ENCODE measurements around the gene TNFRSF14. TPM values are rescaled to one million over a fixed set of nuclear protein-coding genes. Genes with fewer than 3 reads are reported as not detected.

The TNFRSF14 gene
- total and polyA plus RNA-seq, 2 of the 13 experiments (the other 11 are each of a cell fraction or from before 2014, with no cell fraction given), result 11.9 to 49.9 TPM

DNA sequence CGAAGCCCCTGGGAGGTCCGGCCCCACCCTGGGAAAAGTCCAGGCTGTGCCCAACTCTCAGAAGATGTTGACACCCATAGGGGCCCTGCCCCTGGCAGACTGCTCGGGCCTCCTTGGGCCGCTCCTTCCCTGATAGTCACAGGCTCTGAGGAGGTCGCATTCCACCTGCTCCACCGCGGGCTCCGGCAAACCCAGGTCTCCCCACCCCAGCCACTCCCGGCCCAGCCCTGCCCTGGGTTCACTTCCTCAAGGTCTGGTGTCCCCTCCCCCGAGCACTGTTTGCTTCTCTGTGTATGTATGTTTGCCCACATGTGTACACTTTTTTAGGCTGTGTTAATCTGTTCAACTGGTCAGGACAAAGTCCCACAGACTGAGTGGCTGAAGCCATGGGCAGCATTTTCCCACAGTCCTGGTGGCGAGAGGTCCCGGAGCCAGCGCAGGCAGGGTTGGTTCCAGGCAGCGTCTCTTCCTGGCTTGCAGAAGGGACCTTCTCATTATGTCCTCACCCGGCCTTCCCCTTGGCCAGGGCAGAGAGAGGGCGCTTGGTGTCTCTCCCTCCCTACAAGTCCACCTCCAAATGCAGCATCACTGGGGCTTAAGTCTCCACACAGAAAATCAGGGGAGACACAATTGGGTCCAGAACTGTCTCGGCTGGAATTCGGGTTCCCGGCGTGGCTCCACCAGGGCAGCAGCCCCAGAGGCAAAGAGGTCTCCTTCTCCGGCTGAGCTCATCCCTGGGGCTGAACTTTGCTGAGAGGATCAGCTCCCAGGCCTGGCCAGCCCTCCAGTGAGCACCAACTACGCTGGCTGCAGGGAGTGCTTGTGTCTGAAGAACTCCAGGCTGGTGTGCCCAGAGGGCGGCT, 19.9 kb downstream of the TNFRSF14 start (continued):
- TF ChIP-seq, protein P1, sequence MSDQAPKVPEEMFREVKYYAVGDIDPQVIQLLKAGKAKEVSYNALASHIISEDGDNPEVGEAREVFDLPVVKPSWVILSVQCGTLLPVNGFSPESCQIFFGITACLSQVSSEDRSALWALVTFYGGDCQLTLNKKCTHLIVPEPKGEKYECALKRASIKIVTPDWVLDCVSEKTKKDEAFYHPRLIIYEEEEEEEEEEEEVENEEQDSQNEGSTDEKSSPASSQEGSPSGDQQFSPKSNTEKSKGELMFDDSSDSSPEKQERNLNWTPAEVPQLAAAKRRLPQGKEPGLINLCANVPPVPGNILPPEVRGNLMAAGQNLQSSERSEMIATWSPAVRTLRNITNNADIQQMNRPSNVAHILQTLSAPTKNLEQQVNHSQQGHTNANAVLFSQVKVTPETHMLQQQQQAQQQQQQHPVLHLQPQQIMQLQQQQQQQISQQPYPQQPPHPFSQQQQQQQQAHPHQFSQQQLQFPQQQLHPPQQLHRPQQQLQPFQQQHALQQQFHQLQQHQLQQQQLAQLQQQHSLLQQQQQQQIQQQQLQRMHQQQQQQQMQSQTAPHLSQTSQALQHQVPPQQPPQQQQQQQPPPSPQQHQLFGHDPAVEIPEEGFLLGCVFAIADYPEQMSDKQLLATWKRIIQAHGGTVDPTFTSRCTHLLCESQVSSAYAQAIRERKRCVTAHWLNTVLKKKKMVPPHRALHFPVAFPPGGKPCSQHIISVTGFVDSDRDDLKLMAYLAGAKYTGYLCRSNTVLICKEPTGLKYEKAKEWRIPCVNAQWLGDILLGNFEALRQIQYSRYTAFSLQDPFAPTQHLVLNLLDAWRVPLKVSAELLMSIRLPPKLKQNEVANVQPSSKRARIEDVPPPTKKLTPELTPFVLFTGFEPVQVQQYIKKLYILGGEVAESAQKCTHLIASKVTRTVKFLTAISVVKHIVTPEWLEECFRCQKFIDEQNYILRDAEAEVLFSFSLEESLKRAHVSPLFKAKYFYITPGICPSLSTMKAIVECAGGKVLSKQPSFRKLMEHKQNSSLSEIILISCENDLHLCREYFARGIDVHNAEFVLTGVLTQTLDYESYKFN (CRISPR knock-in tag; conservative IDR thresholded peaks at IDR 0.05), result peak; percentile 91
- TF ChIP-seq MAFF (IDR thresholded peaks at IDR 0.05; ENCODE audit: low read depth, low read length) (no peak), ZNF605 (CRISPR knock-in tag; IDR thresholded peaks at IDR 0.05) (peak; percentile 57; the same call in 1 of the 2 replicates), HNF4A (CRISPR knock-in tag; IDR thresholded peaks at IDR 0.05) (peak; percentile 87), ZNF382 (CRISPR knock-in tag; IDR thresholded peaks at IDR 0.05; ENCODE audit: borderline replicate concordance) (no peak), NCOA2 (CRISPR knock-in tag; IDR thresholded peaks at IDR 0.05) (peak; percentile 55; the same call in 1 of the 2 replicates), ZNF598 (CRISPR knock-in tag; IDR thresholded peaks at IDR 0.05; ENCODE audit: borderline replicate concordance) (no peak), ZNF12 (CRISPR knock-in tag; IDR thresholded peaks at IDR 0.05) (no peak; the same call in 1 of the 2 replicates), ZNF672 (CRISPR knock-in tag; IDR thresholded peaks at IDR 0.05) (no peak), GLI4 (CRISPR knock-in tag; IDR thresholded peaks at IDR 0.05; ENCODE audit: borderline replicate concordance) (no peak; the same call in 1 of the 2 replicates), PHB2 (IDR thresholded peaks at IDR 0.05; ENCODE audit: partially characterized antibody) (no peak), ZKSCAN5 (CRISPR knock-in tag; IDR thresholded peaks at IDR 0.05) (no peak), FOXK1 (CRISPR knock-in tag; IDR thresholded peaks at IDR 0.05; ENCODE audit: borderline replicate concordance, low read depth) (peak; percentile 90), REPIN1 (CRISPR knock-in tag; IDR thresholded peaks at IDR 0.05; ENCODE audit: borderline replicate concordance, low read depth) (no peak), ZNF563 (CRISPR knock-in tag; IDR thresholded peaks at IDR 0.05) (no peak), RCOR2 (CRISPR knock-in tag; IDR thresholded peaks at IDR 0.05) (peak; percentile 34; the same call in 1 of the 2 replicates)
- TF ChIP-seq, protein P2, sequence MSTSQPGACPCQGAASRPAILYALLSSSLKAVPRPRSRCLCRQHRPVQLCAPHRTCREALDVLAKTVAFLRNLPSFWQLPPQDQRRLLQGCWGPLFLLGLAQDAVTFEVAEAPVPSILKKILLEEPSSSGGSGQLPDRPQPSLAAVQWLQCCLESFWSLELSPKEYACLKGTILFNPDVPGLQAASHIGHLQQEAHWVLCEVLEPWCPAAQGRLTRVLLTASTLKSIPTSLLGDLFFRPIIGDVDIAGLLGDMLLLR (CRISPR knock-in tag; IDR thresholded peaks at IDR 0.05), result no peak
- TF ChIP-seq, protein P3, sequence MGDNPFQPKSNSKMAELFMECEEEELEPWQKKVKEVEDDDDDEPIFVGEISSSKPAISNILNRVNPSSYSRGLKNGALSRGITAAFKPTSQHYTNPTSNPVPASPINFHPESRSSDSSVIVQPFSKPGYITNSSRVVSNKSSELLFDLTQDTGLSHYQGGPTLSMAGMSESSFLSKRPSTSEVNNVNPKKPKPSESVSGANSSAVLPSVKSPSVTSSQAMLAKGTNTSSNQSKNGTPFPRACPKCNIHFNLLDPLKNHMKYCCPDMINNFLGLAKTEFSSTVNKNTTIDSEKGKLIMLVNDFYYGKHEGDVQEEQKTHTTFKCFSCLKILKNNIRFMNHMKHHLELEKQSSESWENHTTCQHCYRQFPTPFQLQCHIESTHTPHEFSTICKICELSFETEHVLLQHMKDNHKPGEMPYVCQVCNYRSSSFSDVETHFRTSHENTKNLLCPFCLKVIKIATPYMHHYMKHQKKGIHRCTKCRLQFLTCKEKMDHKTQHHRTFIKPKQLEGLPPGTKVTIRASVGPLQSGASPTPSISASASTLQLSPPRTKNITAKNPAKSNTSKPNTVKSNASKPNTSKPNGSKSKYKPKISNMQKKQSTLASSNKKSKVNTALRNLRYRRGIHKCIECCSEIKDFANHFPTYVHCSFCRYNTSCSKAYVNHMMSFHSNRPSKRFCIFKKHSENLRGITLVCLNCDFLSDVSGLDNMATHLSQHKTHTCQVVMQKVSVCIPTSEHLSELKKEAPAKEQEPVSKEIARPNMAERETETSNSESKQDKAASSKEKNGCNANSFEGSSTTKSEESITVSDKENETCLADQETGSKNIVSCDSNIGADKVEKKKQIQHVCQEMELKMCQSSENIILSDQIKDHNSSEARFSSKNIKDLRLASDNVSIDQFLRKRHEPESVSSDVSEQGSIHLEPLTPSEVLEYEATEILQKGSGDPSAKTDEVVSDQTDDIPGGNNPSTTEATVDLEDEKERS (CRISPR knock-in tag; IDR thresholded peaks at IDR 0.05), result peak; percentile 77; the same call in 1 of the 2 replicates
- TF ChIP-seq, protein P4, sequence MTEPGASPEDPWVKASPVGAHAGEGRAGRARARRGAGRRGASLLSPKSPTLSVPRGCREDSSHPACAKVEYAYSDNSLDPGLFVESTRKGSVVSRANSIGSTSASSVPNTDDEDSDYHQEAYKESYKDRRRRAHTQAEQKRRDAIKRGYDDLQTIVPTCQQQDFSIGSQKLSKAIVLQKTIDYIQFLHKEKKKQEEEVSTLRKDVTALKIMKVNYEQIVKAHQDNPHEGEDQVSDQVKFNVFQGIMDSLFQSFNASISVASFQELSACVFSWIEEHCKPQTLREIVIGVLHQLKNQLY (CRISPR knock-in tag; IDR thresholded peaks at IDR 0.05), result peak; percentile 54; the same call in 1 of the 2 replicates
- TF ChIP-seq, protein P5, sequence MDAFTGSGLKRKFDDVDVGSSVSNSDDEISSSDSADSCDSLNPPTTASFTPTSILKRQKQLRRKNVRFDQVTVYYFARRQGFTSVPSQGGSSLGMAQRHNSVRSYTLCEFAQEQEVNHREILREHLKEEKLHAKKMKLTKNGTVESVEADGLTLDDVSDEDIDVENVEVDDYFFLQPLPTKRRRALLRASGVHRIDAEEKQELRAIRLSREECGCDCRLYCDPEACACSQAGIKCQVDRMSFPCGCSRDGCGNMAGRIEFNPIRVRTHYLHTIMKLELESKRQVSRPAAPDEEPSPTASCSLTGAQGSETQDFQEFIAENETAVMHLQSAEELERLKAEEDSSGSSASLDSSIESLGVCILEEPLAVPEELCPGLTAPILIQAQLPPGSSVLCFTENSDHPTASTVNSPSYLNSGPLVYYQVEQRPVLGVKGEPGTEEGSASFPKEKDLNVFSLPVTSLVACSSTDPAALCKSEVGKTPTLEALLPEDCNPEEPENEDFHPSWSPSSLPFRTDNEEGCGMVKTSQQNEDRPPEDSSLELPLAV (CRISPR knock-in tag; conservative IDR thresholded peaks at IDR 0.05; ENCODE audit: low read depth), result no peak

Data from HepG2 (cell line).